Psoas muscle (tissue), 8 donors: ENCODE results near the gene KCTD16. TPM values are rescaled to one million over a fixed set of nuclear protein-coding genes. Genes with fewer than 3 reads are reported as not detected.

ENCODE experiments used
- ATAC-seq, 4 donors: fragments of 200-7000 bp; cut with Tn5 transposase; one replicate each; pipeline ENCODE4 v1.9.1; 2020; ENCODE audit warnings: moderate library complexity in 3 of 4, mild to moderate bottlenecking in 2 of 4
- DNase-seq, 2 donors: peaks; one replicate each; pipeline ENCODE4 v3.0.0-alpha.2; 2020
- H3K27ac ChIP-seq: fragments of 200-600 bp; one replicate; pipeline ENCODE4 v1.8.0; 2022
- H3K27me3 ChIP-seq, 3 donors: fragments of 200-600 bp in 1 of 3; one replicate each; pipeline versions ENCODE4 v1.6.1 to v1.8.0; 2013 to 2022; ENCODE audit warnings: low read length in 2 of 3, mild to moderate bottlenecking in 2 of 3, moderate library complexity in 1 of 3; ENCODE audit not compliant: insufficient read depth in 3 of 3
- H3K36me3 ChIP-seq, 2 donors: fragments of 200-600 bp in 1 of 2; one replicate each; pipeline versions ENCODE4 v1.6.1 to v1.8.0; 2013 to 2022; ENCODE audit warnings: low read depth in 1 of 2, mild to moderate bottlenecking in 1 of 2, moderate library complexity in 1 of 2; ENCODE audit not compliant: insufficient read depth in 1 of 2
- H3K4me1 ChIP-seq: fragments of 200-600 bp; one replicate; pipeline ENCODE4 v1.8.0; 2022
- H3K4me3 ChIP-seq: fragments of 200-600 bp; one replicate; pipeline ENCODE4 v1.8.0; 2022; ENCODE audit warnings: mild to moderate bottlenecking
- H3K9me3 ChIP-seq: fragments of 200-600 bp; one replicate; pipeline ENCODE4 v1.8.0; 2022
- WGBS, 3 donors: extraction: QIAGEN DNeasy Blood & Tissue Kit; methylation state at CpG; one replicate each; pipeline versions ENCODE4 v1.1.6 to v1.1.7; 2013; 5-methylcytosine and 5-hydroxymethylcytosine counted together
- intact Hi-C, 2 donors: fragments of 100-400 bp; cut with DNase I; formaldehyde crosslinking; loops; one replicate each; pipeline versions ENCODE4 v1.11.0 to v1.14.2; 2022
- polyA plus RNA-seq, 3 donors: library from polyadenylated mRNA; stranded (reverse); fragments of 200-250 nt; gene quantifications; one replicate each; pipeline ENCODE4 v1.2.3, GENCODE V29; 2013
- total RNA-seq, 4 donors: library from RNA; stranded (reverse); fragmentation: NEBNext Ultra II Directional in 2 of 4; extraction: Animal tissue kit (Norgen Biotek cat#: 25700) in 2 of 4; gene quantifications; one replicate each; pipeline versions ENCODE4 v1.2.1 to v1.2.4, GENCODE V29; 2021 to 2023
- TF ChIP-seq, protein P1 (sequence below): fragments of 200-600 bp; IDR thresholded peaks from one replicate; pipeline ENCODE4 v1.8.0; 2022; ENCODE audit warnings: antibody characterized with exemption
- donor health status: healthy with polysubstance abuse.
- donor health status: DM: no; HTN: no; CAD: no; lungs with moderate emphysema.
- donor health status: Bipolar disorder and iron deficiency.
- donor health status: healthy.
- donor health status: DM: yes; HTN: yes; CAD: no.
- donor health status: DM: no; HTN: no; CAD: no.
- donor health status: DM: no; HTN: no; CAD: no.
- donor health status: DM: yes; HTN: yes; CAD: no.

Gene KCTD16
- total and polyA plus RNA-seq, 7 donors, result 0.01 to 0.04 (median 0.01) TPM; not detected in 4

DNA sequence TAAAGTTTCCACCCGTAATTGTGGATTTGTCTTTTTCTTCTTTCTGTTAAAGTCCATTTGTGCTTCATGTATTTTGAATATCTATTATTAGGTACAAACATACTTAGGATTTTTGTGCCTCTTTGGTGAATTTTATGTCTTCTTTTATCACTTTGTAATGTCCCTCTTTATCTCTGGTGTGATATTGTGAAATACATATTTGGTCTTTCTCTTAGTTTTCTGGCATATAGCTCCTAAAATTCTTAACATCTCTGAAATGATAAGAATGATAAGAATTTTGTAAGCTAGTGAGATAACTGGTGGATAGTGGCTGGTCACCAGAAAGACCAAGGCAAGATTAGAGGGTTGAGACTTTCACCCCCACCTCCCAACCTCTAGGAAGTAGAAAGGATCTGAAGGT, 111.1 kb downstream of the KCTD16 start:
- intact Hi-C loops, result no loop called here
- ATAC-seq (no peak), DNase-seq (no peak)
- no peaks in the 10 kb centered on the region for H3K4me1 ChIP-seq
- H3K27me3 ChIP-seq, result no peaks in the 10 kb centered on the region
- 73 to 80% (median 74%) methylated on average over 1 of the region's 1 CpG for WGBS, 3 donors
- no peak overlapping the region for H3K4me3 ChIP-seq
- TF ChIP-seq, protein P1, sequence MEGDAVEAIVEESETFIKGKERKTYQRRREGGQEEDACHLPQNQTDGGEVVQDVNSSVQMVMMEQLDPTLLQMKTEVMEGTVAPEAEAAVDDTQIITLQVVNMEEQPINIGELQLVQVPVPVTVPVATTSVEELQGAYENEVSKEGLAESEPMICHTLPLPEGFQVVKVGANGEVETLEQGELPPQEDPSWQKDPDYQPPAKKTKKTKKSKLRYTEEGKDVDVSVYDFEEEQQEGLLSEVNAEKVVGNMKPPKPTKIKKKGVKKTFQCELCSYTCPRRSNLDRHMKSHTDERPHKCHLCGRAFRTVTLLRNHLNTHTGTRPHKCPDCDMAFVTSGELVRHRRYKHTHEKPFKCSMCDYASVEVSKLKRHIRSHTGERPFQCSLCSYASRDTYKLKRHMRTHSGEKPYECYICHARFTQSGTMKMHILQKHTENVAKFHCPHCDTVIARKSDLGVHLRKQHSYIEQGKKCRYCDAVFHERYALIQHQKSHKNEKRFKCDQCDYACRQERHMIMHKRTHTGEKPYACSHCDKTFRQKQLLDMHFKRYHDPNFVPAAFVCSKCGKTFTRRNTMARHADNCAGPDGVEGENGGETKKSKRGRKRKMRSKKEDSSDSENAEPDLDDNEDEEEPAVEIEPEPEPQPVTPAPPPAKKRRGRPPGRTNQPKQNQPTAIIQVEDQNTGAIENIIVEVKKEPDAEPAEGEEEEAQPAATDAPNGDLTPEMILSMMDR, result no peak
- H3K9me3 ChIP-seq, result no peaks in the 10 kb centered on the region
- no peaks in the 10 kb centered on the region for H3K36me3 ChIP-seq
- H3K27ac ChIP-seq, result no peak overlapping the region

DNA sequence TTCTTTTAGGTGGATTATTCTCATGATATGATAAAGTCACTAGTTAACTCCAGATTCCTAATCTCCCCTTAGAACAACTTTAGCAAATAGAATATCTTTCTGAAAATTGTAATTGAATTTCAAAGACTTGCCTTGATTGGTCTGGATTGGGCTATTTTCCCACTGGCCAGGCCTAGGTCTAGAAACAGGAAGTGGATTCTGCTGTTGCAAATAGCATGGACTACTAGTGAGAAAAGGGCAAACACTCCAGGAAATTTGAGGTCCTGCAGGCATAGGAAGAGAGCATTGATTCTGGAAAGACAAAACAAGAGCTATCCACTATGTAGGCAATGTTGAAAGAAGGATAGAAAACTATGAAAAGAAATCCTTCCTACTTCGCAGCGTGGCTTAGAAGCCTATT, 113.4 kb downstream of the KCTD16 start:
- ATAC-seq (no peak), DNase-seq (no peak)
- TF ChIP-seq, protein P1, result no peak
- intact Hi-C loops, result no loop called here
- no peak overlapping the region for H3K4me3 ChIP-seq
- no peak overlapping the region for H3K27ac ChIP-seq
- H3K27me3 ChIP-seq, result no peaks in the 10 kb centered on the region
- H3K4me1 ChIP-seq, result no peaks in the 10 kb centered on the region
- 92 to 97% (median 92%) methylated on average over 2 of the region's 2 CpGs for WGBS, 3 donors
- no peaks in the 10 kb centered on the region for H3K36me3 ChIP-seq
- H3K9me3 ChIP-seq, result no peaks in the 10 kb centered on the region

DNA sequence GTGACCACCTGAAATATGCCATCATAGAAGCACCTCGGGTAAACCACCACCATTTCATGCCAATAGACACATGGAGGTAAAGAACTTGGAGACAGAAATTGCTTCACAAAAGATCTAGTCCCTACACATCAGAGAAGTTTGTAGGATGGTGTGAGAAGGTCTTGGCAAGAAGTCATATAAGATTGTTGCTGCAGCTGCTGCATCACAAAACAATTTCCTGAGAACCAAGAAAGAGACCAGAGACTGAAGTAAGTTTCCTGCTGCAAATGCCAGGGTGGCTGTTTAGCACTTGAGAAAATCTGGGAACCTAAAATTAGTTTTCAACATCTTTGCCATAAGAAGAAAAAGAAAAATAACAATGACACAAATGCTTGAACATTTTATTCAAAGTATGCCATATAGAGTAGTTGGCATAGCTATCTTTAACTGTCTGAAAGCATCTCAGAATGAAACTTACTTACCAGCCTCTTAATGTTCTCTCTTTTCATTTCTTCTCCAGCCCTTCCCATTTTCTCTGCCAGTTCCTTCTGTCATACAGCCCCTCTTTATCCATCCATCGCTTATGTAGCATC, 114.3 kb downstream of the KCTD16 start:
- WGBS, 3 donors, result 66 to 78% (median 76%) methylated on average over 2 of the region's 2 CpGs
- H3K27ac ChIP-seq, result no peak overlapping the region
- H3K36me3 ChIP-seq, result no peaks in the 10 kb centered on the region
- H3K4me1 ChIP-seq, result no peaks in the 10 kb centered on the region
- TF ChIP-seq, protein P1, result no peak
- no peak overlapping the region for H3K4me3 ChIP-seq
- DNase-seq, result no peak
- H3K9me3 ChIP-seq, result no peaks in the 10 kb centered on the region
- no peak for ATAC-seq
- H3K27me3 ChIP-seq, result no peaks in the 10 kb centered on the region
- intact Hi-C loops, result no loop called here

DNA sequence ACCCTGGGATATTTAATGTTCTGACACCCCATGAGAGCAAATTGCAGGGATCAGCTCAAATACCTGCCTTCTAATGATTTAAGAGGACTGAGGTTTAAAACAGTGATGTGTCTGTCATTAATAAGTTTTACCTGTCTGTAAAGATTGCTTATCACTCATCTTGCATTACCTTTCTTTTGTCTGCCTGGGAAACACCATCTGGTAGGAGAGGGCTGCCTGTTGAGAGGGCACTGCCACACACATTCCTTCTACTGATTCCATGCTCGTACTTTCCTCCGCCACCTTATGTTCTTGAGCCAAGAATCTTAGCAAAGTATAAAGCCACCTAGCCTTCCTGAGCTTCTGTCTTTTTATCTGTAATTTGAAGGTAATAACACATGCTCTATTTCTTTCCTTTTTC, 118.6 kb downstream of the KCTD16 start:
- Histone ChIP-seq H3K4me1 (no peaks in the 10 kb centered on the region), H3K27ac (no peak overlapping the region), H3K27me3 (no peaks in the 10 kb centered on the region), H3K4me3 (no peak overlapping the region), H3K36me3 (no peaks in the 10 kb centered on the region), H3K9me3 (no peaks in the 10 kb centered on the region)
- DNase-seq, result no peak
- TF ChIP-seq, protein P1, result no peak
- ATAC-seq, result no peak
- WGBS, 3 donors, result 81 to 89% (median 83%) methylated on average over 2 of the region's 2 CpGs
- intact Hi-C loops, result no loop called here

DNA sequence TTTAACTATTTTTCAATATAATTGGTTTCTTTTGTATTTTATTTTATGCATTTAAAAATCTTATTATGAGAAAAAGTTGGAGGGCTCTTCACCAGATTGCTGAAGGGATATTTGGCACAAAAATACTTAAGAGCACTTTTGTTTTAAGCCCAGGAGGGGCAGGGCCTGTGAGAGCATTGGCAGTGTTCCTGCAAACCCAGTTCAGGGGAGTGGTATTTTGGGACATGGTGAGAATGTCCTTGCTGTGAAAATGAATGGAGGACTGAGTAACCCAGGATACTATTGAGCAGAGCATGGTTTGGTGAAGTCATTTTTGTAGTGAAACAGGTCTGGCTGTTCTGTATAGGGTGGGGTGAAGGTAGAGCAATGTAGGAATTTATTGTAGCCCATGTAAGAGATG, 121.4 kb downstream of the KCTD16 start:
- no peaks in the 10 kb centered on the region for H3K27me3 ChIP-seq
- no peak overlapping the region for H3K4me3 ChIP-seq
- no peak for DNase-seq
- no peak overlapping the region for H3K27ac ChIP-seq
- no peak for ATAC-seq
- H3K4me1 ChIP-seq, result no peaks in the 10 kb centered on the region
- H3K36me3 ChIP-seq, result no peaks in the 10 kb centered on the region
- intact Hi-C loops, result no loop called here
- TF ChIP-seq, protein P1, result no peak
- H3K9me3 ChIP-seq, result no peaks in the 10 kb centered on the region
